AG04449 (cell line): ENCODE measurements around the gene SDCBP2.

Experiments used
- CTCF ChIA-PET: fragments of 350-600 bp; formaldehyde crosslinking; extraction: SDS; loops from one replicate; lab custom pipeline; 2021; ENCODE audit warnings: antibody characterized with exemption; lab: Yijun Ruan, JAX
- POLR2A ChIA-PET: fragments of 400-600, 350-600 bp; formaldehyde crosslinking; extraction: SDS; loops from one replicate; lab custom pipeline; 2020; ENCODE audit warnings: antibody characterized with exemption, inconsistent platforms; lab: Yijun Ruan, JAX
- DNase-seq: peaks from one replicate; pipeline ENCODE4 v3.0.0-alpha.2; 2010; ENCODE audit warnings: low read depth, low spot score
- H3K4me3 ChIP-seq: 2 replicates; pipeline ENCODE4 v1.5.1; 2011; ENCODE audit warnings: low read depth, mild to moderate bottlenecking, control low read depth, low read length
- TF ChIP-seq, protein P1 (sequence below): IDR thresholded peaks from one replicate; pipeline ENCODE4 v1.5.1; 2011; ENCODE audit warnings: mild to moderate bottlenecking, moderate library complexity, low read length, control low read depth, inconsistent platforms; ENCODE audit not compliant: insufficient read depth; ENCODE audit errors: missing control alignments

The SDCBP2 gene

DNA sequence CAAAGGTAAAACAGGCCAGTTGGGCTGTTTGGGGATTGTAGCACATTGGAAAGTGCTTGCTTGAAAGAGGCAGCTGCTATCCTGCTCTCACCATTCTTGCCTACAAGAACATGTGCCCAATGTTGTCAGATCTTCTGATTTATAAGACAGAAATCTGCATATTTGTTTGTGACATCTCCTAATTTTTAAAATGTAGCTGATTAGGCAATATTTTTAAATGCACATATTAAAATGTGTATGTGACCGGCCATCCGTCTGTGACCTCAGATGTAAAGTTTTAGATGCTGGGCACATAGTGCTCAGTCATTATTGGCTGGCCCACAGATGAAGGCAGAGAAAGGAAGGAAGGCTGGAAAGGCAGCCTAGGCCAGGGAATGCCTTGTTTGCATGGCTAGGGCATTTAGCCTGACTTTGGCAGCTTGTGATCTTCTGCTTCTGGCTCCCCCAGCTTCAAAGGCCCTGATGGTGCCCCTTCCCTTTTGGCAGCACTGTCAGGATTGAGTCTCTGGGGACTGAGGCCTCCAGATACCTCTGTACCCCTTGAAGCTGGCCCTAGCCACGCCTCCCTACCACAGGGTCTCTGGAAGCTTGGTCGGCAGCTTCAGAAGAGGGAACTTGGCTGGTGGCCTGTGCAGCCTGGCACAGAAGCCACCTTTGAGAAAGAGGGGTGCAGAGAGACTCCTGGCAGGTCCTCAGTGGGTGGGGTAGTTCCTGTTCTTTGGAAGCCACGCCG lies 56.4 kb downstream of the SDCBP2 start:
- no peak for DNase-seq
- CTCF ChIA-PET: interaction anchor here (0.8 to 1.5 kb wide), 2 partner anchors 41 to 194 kb away, joined by 3 to 5 read pairs; partner anchors contain the start of gene NSFL1C
- POLR2A ChIA-PET: no interaction called here
- no peak overlapping the region for H3K4me3 ChIP-seq
- TF ChIP-seq, protein P1, sequence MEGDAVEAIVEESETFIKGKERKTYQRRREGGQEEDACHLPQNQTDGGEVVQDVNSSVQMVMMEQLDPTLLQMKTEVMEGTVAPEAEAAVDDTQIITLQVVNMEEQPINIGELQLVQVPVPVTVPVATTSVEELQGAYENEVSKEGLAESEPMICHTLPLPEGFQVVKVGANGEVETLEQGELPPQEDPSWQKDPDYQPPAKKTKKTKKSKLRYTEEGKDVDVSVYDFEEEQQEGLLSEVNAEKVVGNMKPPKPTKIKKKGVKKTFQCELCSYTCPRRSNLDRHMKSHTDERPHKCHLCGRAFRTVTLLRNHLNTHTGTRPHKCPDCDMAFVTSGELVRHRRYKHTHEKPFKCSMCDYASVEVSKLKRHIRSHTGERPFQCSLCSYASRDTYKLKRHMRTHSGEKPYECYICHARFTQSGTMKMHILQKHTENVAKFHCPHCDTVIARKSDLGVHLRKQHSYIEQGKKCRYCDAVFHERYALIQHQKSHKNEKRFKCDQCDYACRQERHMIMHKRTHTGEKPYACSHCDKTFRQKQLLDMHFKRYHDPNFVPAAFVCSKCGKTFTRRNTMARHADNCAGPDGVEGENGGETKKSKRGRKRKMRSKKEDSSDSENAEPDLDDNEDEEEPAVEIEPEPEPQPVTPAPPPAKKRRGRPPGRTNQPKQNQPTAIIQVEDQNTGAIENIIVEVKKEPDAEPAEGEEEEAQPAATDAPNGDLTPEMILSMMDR: no peak

DNA sequence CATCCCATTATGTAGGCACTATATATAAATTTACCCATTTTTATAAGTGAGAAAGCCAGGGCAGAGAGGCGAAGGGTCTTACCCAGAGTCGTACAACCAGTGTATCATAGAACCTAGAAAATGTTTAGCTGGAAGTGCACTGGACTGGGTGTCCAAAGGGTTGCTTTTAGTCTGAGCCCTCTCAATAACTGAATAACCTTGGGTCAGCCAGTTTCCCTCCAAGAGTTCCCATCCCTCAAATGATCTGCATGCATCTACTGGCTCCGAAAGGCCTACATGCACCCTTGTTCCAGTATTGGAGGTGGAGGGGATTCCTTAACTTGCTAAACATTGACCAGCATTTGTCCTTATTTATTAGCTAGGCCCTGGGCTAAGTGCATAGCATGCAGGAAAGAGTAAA lies 59.1 kb downstream of the SDCBP2 start:
- TF ChIP-seq, protein P1: no peak
- CTCF ChIA-PET: interaction anchor here (0.7 to 1.4 kb wide), 2 partner anchors 43 to 197 kb away, joined by 3 to 4 read pairs; no protein-coding TSS in a partner anchor
- POLR2A ChIA-PET: no interaction called here
- no peak overlapping the region for H3K4me3 ChIP-seq
- no peak for DNase-seq

DNA sequence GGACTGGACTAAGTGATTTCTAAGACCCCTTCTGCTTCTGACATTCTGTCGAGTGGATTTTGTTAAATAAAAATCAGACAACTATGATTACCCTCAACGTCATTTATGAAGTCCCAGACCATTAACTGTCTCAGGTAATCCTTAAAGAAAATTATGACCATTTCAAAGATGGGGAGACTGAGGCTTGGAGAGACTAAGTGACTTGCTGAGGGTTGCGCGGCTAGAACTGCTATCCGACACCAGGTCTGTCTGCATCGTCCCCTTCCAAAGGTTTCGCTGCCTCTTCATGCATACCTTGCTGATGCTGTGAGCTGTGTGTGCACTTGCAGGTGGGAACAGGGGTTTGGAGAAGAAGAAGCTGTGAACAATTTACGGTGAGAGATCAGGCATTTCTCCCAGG lies 59.7 kb downstream of the SDCBP2 start:
- POLR2A ChIA-PET: no interaction called here
- no peak for DNase-seq
- TF ChIP-seq, protein P1: no peak
- H3K4me3 ChIP-seq: no peak overlapping the region
- CTCF ChIA-PET: no interaction called here

DNA sequence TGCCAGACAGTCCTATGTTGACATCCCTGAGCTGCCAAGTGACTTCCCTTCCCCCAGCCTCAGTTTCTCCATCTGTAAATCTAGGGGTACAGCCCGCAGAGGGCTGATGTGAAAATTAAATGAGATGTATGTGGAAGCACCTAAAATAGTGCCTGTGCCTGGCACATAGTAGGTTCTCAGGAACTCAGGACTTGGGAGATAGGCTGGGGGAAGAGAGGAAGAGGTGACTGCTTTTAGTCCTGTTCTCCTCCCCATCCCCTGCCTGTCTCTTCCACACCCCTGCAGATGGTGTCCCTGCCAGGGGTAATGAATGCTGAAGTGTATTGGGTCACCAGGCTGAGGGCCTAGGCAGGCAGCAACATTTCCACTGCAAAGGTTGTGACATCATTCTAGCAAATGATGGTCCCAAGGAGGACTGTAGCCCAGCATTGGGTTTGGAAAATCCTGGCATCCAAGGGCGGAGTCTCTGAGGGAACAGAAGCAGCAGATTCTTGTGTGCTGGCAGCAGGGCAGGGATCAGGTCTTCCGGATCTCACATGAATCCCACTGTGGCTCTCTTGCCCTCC lies 61.0 kb downstream of the SDCBP2 start:
- CTCF ChIA-PET: interaction anchor here (1.1 to 2.7 kb wide), 3 partner anchors 45 to 236 kb away, joined by 3 to 7 read pairs (median 5); no protein-coding TSS in a partner anchor
- POLR2A ChIA-PET: no interaction called here

DNA sequence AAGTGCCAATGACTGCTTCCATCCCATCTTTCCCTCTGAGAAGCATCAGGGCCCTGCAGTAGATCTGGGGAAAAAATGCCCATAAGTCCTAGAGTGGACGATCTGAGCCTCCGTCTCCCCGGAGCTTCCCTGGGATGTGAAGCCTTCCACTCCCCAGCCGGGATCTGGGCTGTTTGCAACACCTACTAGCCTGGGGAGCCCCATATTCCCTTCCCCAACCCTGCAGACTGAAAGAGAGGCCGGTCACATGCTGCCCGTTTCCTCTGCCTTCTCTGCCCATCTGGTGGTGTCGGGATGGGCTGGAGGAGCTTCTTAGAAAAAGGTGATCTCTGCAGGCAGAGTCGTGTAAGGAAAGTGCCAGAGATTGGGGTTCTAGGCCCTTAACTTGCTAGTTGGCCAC lies 61.8 kb downstream of the SDCBP2 start:
- CTCF ChIA-PET: interaction anchor here (0.7 to 2.7 kb wide), 7 partner anchors 13 to 237 kb away, joined by 3 to 7 read pairs (median 4); no protein-coding TSS in a partner anchor
- H3K4me3 ChIP-seq: peak overlapping the region; percentile 71
- no peak for DNase-seq
- POLR2A ChIA-PET: no interaction called here
- TF ChIP-seq, protein P1: no peak

More for the DNA sequence above, 61.0 kb downstream of the SDCBP2 start:
- TF ChIP-seq, protein P1: no peak
- no peak overlapping the region for H3K4me3 ChIP-seq
- DNase-seq: no peak
